ENCODE data around the gene PPP5C.
A peak's percentile ranks its signal among the peaks of the same experiment; 100 is the strongest.

PPP5C gene

GRCh38 chr19:46350758-46351159 is 3.9 kb downstream of the PPP5C start:
- H3K4me2 ChIP-seq (ENCODE audit: insufficient read depth, low read length): peak overlapping the region; percentile 35
- peak overlapping the region; percentile 13 for H3K27ac ChIP-seq (ENCODE audit: low read length)
- H3K4me3 ChIP-seq (ENCODE audit: low read depth in 1 of 2, low read length in 2 of 2): no peak overlapping the region
- ATAC-seq (ENCODE audit: insufficient read depth, low read depth) (no peak), DNase-seq (no peak)
- TF ChIP-seq, protein P1, sequence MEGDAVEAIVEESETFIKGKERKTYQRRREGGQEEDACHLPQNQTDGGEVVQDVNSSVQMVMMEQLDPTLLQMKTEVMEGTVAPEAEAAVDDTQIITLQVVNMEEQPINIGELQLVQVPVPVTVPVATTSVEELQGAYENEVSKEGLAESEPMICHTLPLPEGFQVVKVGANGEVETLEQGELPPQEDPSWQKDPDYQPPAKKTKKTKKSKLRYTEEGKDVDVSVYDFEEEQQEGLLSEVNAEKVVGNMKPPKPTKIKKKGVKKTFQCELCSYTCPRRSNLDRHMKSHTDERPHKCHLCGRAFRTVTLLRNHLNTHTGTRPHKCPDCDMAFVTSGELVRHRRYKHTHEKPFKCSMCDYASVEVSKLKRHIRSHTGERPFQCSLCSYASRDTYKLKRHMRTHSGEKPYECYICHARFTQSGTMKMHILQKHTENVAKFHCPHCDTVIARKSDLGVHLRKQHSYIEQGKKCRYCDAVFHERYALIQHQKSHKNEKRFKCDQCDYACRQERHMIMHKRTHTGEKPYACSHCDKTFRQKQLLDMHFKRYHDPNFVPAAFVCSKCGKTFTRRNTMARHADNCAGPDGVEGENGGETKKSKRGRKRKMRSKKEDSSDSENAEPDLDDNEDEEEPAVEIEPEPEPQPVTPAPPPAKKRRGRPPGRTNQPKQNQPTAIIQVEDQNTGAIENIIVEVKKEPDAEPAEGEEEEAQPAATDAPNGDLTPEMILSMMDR (IDR thresholded peaks at IDR 0.05; ENCODE audit: borderline replicate concordance, extremely low read depth, low read length, poor library complexity, severe bottlenecking): no peak
- TF ChIP-seq EZH2 (IDR thresholded peaks at IDR 0.05; ENCODE audit: borderline replicate concordance, low read depth, low read length, severe bottlenecking): no peak
- H3K27me3 ChIP-seq (ENCODE audit: insufficient read depth, low read length, poor library complexity): no peaks in the 10 kb centered on the region
- H3K79me2 ChIP-seq (ENCODE audit: insufficient read depth, low read length): peaks cover 73% of the 10 kb centered on the region
- H2AFZ ChIP-seq (ENCODE audit: low read depth, low read length): no peak overlapping the region
- peaks cover 67% of the 10 kb centered on the region for H4K20me1 ChIP-seq (ENCODE audit: insufficient read depth, low read length)
- H3K4me1 ChIP-seq (ENCODE audit: insufficient read depth, low read length): peaks cover 48% of the 10 kb centered on the region
- H3K9ac ChIP-seq (ENCODE audit: low read depth, low read length): peak overlapping the region; percentile 8; the same call in 1 of the 2 replicates
- H3K36me3 ChIP-seq (ENCODE audit: insufficient read depth, low read length): peaks cover 41% of the 10 kb centered on the region
- no peaks in the 10 kb centered on the region for H3K9me3 ChIP-seq (ENCODE audit: insufficient read depth, low read length, severe bottlenecking)

DNA sequence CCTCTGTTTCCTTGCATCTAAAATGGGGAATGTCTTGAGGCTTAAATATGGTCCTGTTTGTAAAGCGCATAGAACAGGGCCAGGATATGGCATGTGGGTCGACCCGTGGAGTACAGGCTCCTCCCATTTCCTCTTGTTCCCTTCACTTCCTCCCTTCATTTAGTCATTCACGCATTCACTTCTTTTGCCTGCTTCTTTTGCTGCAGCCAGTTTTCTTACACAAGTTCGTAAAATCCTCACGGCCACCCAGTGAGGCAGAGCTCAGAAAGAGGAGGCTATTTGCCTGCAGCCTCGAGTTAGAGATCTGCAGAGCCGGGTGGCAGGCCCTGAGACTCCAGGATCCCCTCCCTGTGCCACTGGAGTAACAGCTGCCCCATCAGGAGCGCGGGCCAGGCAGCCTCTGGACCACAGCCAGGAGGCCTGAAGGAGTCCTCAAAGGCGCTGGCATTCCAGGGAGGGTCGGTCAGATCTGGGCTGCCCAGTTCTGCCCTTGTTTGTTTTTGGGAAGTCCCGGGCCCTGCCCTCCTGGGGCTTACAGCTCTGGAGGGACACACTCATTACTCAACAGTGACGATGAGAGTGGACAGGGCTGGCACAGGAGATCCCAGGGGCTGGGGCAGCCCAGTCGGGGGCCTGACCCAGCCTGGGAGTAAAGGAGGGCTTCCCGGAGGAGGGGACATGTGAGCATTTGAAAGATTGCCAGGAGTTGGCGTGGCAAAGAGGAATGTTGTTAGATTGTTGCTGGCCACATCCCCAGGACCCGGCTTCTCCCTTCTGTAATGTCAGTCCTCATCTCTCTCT is 4.6 kb downstream of the PPP5C start:
- ATAC-seq (ENCODE audit: insufficient read depth, low read depth) (peak; percentile 39; the same call in 2 of the 3 replicates), DNase-seq (peak; percentile 49)
- H3K9ac ChIP-seq (ENCODE audit: low read depth, low read length): peak overlapping the region; percentile 8; the same call in 1 of the 2 replicates
- no peaks in the 10 kb centered on the region for H3K9me3 ChIP-seq (ENCODE audit: insufficient read depth, low read length, severe bottlenecking)
- H4K20me1 ChIP-seq (ENCODE audit: insufficient read depth, low read length): peaks cover 74% of the 10 kb centered on the region
- no peaks in the 10 kb centered on the region for H3K27me3 ChIP-seq (ENCODE audit: insufficient read depth, low read length, poor library complexity)
- TF ChIP-seq, protein P1 (IDR thresholded peaks at IDR 0.05; ENCODE audit: borderline replicate concordance, extremely low read depth, low read length, poor library complexity, severe bottlenecking): no peak
- no peak for TF ChIP-seq EZH2 (IDR thresholded peaks at IDR 0.05; ENCODE audit: borderline replicate concordance, low read depth, low read length, severe bottlenecking)
- peaks cover 76% of the 10 kb centered on the region for H3K79me2 ChIP-seq (ENCODE audit: insufficient read depth, low read length)
- peak overlapping the region; percentile 15 for H3K27ac ChIP-seq (ENCODE audit: low read length)
- H3K4me3 ChIP-seq (ENCODE audit: low read depth in 1 of 2, low read length in 2 of 2): no peak overlapping the region
- peak overlapping the region; percentile 35 for H3K4me2 ChIP-seq (ENCODE audit: insufficient read depth, low read length)
- no peak overlapping the region for H2AFZ ChIP-seq (ENCODE audit: low read depth, low read length)
- H3K4me1 ChIP-seq (ENCODE audit: insufficient read depth, low read length): peaks cover 44% of the 10 kb centered on the region
- peaks cover 48% of the 10 kb centered on the region for H3K36me3 ChIP-seq (ENCODE audit: insufficient read depth, low read length)

DNA sequence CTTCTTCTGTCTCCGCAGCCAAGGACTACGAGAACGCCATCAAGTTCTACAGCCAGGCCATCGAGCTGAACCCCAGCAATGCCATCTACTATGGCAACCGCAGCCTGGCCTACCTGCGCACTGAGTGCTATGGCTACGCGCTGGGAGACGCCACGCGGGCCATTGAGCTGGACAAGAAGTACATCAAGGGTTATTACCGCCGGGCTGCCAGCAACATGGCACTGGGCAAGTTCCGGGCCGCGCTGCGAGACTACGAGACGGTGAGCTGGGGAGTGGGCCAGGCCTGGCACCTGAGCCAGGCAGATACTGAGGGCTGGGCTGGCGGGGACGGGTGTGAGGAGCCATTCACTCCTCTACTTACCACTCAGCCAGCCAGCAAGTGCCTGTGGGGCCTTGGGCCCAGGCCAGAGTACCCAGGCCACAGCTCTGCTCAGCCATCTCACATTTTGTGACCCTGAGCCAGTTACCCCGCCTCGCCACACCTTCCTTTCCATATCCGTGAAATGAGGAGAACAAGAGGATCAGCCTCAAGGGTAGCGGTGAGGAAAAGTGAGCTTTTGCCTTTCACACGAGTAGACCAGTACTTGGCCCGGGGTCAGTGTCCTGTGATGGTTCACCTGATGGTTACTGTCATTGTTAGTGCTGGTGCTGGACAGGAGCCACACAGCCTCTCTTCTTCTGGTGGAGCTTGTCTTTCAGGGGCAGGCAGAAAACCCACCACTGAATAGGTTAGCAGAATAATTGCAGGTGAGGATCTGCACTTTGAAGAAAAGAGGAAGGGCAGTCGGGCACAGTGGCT is 7.0 kb downstream of the PPP5C start:
- Histone ChIP-seq H3K4me2 (ENCODE audit: insufficient read depth, low read length) (no peak overlapping the region), H3K4me3 (ENCODE audit: low read depth in 1 of 2, low read length in 2 of 2) (no peak overlapping the region), H3K79me2 (ENCODE audit: insufficient read depth, low read length) (peaks cover 66% of the 10 kb centered on the region), H2AFZ (ENCODE audit: low read depth, low read length) (no peak overlapping the region), H3K9me3 (ENCODE audit: insufficient read depth, low read length, severe bottlenecking) (no peaks in the 10 kb centered on the region), H3K36me3 (ENCODE audit: insufficient read depth, low read length) (peaks cover 59% of the 10 kb centered on the region), H3K9ac (ENCODE audit: low read depth, low read length) (no peak overlapping the region), H3K27ac (ENCODE audit: low read length) (no peak overlapping the region), H4K20me1 (ENCODE audit: insufficient read depth, low read length) (peaks cover 88% of the 10 kb centered on the region), H3K27me3 (ENCODE audit: insufficient read depth, low read length, poor library complexity) (no peaks in the 10 kb centered on the region), H3K4me1 (ENCODE audit: insufficient read depth, low read length) (peaks cover 27% of the 10 kb centered on the region)
- ATAC-seq (ENCODE audit: insufficient read depth, low read depth) (no peak), DNase-seq (no peak)
- TF ChIP-seq, protein P1 (IDR thresholded peaks at IDR 0.05; ENCODE audit: borderline replicate concordance, extremely low read depth, low read length, poor library complexity, severe bottlenecking): no peak
- TF ChIP-seq EZH2 (IDR thresholded peaks at IDR 0.05; ENCODE audit: borderline replicate concordance, low read depth, low read length, severe bottlenecking): no peak
